Measurements from ENCODE around the gene MAZ.
A peak's percentile ranks its signal among the peaks of the same experiment; 100 is the strongest.

The MAZ gene

DNA sequence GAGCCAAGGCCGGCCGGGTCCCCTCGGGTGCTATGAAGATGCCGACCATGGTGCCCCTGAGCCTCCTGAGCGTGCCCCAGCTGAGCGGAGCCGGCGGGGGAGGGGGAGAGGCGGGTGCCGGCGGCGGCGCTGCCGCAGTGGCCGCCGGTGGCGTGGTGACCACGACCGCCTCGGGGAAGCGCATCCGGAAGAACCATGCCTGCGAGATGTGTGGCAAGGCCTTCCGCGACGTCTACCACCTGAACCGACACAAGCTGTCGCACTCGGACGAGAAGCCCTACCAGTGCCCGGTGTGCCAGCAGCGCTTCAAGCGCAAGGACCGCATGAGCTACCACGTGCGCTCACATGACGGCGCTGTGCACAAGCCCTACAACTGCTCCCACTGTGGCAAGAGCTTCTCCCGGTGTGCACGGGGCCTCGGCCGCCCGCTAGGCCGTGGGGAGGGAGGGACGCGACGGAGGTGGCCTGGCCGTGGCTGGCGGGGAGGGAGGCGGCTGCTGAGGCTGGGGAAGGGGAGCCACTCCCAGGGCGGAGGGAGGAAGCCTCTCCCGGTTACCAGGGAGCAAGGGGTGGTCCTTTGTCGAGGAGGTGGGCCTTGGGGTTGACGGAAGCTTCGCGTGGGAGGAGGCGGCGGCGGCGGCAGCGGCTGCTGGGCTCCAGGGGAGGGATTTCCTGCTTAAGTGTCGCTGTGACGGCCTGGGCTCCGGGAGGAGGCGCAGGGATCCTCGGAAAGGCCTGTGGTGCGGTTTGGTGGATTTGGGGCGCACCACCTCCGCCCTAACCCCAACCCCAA lies 1.3 kb downstream of the MAZ start:
- DNase-seq (ENCODE audit: low read depth, low spot score) = peak; percentile 86
- peak overlapping the region; percentile 91 for H3K4me3 ChIP-seq (ENCODE audit: low read length)

DNA sequence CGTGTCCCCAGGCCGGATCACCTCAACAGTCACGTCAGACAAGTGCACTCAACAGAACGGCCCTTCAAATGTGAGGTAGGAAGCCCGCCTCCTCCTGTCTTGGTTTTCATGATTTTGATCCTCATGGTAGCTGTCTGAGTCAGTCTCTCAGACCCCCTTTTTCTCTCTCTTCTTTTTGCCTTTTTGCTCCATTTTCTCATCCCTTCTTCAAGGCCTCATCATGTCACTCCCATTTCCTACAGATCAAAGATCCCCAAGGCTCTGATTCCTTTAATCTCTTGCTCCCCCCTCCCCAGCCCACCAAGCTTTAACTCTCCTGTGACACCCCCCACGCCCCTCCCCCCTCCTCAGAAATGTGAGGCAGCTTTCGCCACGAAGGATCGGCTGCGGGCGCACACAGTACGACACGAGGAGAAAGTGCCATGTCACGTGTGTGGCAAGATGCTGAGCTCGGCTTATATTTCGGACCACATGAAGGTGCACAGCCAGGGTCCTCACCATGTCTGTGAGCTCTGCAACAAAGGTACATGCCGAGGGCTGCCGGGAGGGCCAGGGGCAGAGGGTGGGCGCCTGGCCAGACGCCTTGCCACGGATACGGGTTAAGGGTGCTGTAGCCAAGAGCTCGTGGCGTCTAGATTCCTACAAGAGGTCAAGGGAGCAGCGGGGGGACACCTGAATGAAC lies 2.0 kb downstream of the MAZ start:
- H3K4me3 ChIP-seq (ENCODE audit: low read length) = peak overlapping the region; percentile 91
- no peak for DNase-seq (ENCODE audit: low read depth, low spot score)

DNA sequence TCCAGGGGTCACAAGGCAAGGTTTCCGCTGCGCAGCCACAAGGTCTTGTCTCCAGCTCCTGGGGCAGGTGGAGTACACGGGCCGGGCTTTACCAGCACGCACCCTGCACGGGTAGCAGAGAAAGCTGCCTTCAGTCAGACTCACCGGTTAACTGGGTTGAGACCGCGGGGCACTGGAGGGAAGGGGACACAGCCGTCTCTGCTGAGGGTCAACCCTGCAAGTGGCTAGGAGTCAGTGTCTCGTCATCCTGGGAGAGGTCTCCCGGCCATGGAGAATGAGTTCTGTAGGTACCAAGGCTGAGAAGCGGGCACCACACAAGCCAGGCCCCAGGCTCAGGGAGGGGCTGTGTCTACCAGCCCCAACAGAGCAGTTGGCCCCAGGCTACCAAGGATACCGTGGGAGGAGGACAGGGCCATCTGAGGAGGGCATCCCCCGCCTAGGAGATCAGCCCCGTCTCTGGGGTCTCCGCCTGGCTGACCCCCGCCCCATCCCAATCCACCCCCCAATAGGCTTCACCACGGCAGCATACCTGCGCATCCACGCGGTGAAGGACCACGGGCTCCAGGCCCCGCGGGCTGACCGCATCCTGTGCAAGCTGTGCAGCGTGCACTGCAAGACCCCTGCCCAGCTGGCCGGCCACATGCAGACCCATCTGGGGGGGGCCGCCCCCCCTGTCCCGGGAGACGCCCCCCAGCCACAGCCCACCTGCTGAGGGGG lies 2.9 kb downstream of the MAZ start:
- DNase-seq (ENCODE audit: low read depth, low spot score) = no peak
- H3K4me3 ChIP-seq (ENCODE audit: low read length) = peak overlapping the region; percentile 91

DNA sequence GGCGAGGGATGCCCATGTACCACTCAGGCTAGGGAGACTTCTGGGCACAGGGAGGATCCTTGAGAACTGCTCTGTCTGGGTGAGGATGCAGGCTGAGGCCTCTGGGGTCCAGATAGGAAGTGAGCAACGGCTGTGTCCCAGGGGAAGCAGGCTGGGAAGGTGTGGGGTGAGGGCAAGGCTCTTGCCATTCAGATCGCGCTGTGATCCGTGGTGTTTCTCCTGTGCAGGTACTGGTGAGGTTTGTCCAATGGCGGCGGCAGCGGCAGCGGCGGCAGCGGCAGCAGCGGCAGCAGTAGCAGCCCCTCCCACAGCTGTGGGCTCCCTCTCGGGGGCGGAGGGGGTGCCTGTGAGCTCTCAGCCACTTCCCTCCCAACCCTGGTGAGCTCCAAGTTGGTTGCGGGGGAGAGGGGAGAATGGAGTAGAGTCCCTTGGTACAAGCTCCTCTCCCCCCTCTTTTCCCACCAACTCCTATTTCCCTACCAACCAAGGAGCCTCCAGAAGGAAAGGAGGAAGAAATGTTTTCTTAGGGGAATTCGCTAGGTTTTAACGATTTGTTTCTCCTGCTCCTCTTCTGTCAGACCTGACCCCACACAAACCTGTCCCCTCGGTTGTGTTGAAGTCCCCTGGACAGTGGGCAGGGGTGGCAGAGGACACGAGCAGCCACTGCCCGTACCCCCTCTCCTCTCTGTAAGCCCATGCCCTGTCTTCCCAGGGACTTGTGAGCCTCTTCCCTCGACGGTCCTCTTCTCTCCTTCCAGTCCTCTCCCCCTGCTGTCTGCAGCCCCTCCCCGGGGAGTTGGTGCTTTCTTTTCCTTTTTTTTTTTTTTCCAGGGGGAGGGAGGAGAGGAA lies 3.7 kb downstream of the MAZ start:
- peak overlapping the region; percentile 91 for H3K4me3 ChIP-seq (ENCODE audit: low read length)
- peak; percentile 44 for DNase-seq (ENCODE audit: low read depth, low spot score)

DNA sequence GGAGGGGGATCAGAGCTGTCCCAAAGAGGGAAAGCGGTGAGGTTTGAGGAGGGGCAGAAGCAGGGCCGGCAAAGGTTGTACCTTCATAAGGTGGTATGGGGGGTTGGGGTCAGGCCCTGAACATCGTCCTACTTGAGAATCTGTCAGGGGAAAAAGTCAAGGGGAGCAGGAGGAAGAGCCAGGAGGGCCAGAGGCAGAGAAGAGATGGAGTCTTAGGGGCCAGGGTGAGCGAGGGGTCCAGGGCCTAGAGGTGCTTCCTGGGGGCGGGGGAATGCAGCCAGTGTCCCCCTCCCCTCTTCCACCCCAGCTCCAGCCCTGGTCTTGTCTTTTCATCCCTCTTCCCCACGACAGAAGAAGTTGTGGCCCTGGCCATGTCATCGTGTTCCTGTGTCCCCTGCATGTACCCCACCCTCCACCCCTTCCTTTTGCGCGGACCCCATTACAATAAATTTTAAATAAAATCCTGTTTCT lies 4.4 kb downstream of the MAZ start:
- peak overlapping the region; percentile 91; the same call in 1 of the 2 replicates for H3K4me3 ChIP-seq (ENCODE audit: low read length)

DNA sequence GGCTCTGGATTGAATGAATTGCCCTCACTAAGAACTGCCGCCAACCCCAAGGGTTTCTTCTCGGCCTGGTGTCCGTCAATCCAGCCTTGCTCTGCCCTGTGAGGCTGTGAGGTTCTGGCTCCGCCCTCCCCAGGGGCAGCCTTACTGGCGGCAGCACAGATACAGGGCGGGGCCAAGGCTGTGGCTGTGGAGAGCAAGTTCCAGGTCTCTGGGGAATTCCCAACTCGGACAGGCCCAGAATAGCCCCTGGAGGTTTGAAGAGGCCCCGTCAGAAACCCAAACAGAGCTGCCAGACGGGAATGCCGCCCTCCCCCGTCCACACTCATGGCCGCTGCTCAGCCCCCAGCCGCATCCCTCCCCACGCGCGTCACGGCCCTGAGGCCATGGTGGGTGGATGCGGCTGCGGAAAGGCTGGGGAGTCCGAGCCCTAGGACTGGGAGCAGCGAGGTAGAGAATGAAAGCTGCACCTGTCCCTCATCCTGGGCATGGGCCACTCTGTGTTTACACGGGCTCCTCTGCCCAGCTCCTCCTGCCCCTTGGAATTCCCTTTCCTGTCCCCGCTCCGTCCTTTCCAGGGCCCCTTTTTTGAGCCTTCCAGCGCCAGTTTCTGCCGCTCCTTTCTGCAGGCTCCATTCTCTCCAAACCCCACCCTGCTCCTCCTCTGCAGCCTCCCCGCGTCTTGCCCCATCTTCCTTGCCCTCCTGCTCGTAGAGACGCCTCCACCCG lies 5.0 kb downstream of the MAZ start:
- no peak for DNase-seq (ENCODE audit: low read depth, low spot score)
- no peak overlapping the region for H3K4me3 ChIP-seq (ENCODE audit: low read length)

More for the DNA sequence above, 4.4 kb downstream of the MAZ start:
- no peak for DNase-seq (ENCODE audit: low read depth, low spot score)

DNA sequence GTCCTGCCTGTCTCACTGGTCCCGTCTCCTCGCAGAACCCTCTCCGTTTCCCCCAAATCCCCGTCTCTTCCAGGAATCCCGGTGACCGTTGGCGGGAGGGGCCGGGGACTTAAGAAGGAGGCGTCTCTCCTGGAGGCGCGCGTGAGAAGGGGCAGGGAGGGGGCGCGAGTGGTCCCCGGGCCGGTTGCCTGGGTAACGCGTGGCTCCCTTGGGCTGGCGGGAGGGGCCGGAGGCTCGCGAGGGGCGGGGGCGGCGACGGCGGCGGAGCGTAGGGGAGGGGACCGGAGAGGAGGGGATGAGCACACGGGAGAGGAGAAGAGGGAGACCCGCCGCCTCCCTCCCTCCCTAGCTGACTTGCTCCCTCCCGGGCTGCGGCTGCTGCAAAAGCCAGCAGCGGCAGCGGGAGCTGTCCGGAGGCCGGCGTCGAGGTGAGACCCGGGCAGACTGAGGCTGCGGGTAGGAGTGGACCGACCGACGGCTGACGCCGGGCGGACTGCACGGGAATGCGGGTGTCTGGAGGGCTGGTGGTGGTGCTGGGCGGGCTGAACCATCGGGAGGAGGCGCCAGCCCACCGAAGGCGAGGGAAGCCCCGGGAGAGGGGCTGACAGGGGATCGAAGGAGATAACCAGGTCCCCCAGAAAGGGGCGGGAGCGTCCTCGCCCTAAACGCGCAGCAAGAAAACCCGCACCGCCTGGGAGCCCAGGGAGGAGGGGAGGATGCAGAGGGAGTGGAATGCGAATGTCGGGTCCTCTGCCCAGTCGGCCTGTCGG lies 5.8 kb downstream of the MAZ start, which contains the start of gene PRRT2:
Gene PRRT2, plus strand, starts transcription at position 298 of the 770 bp plus-strand sequence. CDS start 862 bp downstream, outside the sequence.
- no peak for DNase-seq (ENCODE audit: low read depth, low spot score)

DNA sequence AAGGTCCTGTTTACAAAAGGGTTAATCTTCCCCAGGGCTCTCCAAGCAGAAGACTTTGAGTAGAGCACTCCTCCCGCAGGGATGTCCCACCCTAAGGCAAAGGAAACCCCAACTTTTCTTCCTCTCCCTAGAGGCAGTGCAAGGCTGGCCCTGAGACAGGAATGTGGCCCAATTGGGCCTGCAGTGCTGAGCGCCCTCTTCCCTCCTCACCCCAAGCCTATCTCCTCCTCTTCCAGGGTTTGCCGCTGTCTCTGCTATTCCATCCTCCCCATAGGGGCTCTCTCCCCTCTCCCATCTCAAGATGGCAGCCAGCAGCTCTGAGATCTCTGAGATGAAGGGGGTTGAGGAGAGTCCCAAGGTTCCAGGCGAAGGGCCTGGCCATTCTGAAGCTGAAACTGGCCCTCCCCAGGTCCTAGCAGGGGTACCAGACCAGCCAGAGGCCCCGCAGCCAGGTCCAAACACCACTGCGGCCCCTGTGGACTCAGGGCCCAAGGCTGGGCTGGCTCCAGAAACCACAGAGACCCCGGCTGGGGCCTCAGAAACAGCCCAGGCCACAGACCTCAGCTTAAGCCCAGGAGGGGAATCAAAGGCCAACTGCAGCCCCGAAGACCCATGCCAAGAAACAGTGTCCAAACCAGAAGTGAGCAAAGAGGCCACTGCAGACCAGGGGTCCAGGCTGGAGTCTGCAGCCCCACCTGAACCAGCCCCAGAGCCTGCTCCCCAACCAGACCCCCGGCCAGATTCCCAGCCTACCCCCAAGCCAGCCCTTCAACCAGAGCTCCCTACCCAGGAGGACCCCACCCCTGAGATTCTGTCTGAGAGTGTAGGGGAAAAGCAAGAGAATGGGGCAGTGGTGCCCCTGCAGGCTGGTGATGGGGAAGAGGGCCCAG lies 6.7 kb downstream of the MAZ start:
- H3K4me3 ChIP-seq (ENCODE audit: low read length) = no peak overlapping the region
- DNase-seq (ENCODE audit: low read depth, low spot score) = no peak

More for the DNA sequence above, 5.8 kb downstream of the MAZ start, which contains the start of gene PRRT2:
- H3K4me3 ChIP-seq (ENCODE audit: low read length) = no peak within 1 kb of the TSS

DNA sequence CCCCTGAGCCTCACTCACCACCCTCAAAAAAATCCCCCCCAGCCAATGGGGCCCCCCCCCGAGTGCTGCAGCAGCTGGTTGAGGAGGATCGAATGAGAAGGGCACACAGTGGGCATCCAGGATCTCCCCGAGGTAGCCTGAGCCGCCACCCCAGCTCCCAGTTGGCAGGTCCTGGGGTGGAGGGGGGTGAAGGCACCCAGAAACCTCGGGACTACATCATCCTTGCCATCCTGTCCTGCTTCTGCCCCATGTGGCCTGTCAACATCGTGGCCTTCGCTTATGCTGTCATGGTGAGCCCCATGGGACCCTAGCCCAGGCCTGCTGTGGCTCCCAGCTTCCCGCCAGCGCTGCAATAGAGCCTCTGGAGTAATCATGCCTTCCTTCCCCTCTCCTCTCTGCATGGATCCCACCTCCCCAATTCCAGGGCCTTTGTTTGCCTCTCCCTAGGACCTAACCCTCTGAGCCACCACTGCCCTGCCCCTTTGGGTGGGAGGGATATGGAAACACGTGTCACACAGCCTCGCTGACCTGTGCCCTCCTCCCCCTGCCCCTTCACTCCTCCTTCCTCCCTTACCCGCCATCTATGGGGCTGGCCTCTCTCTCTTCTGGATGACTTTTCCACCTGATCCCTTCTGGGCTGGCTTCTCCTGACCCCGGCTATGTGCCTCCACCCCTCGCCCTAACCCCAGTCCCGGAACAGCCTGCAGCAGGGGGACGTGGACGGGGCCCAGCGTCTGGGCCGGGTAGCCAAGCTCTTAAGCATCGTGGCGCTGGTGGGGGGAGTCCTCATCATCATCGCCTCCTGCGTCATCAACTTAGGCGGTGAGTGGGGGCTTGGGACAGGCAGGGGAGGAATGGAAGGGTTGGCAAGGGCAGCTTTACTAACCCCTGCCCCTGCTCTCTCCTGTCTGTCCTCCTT lies 7.6 kb downstream of the MAZ start:
- DNase-seq (ENCODE audit: low read depth, low spot score) = no peak
- no peak overlapping the region for H3K4me3 ChIP-seq (ENCODE audit: low read length)

DNA sequence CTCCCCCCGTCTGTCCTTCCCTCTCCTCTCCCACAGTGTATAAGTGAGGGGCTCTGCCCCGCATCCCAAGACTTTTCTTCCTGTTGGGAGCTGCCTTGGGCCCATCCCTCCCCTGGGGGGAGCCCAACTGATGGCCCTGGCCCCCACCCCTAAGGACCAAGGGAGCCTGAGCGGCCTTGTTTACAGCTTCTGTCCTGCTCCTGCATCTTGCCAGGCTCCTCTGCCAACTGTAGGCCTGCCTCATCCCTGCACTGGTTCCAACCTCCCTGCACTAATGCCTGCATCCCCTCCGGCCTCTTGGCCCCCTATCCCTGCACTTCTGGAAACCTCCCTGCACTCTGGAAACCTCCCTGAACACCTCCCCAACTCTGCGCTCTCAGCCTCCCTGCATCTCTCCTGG lies 8.3 kb downstream of the MAZ start:
- DNase-seq (ENCODE audit: low read depth, low spot score) = no peak
- H3K4me3 ChIP-seq (ENCODE audit: low read length) = peak overlapping the region; percentile 86

DNA sequence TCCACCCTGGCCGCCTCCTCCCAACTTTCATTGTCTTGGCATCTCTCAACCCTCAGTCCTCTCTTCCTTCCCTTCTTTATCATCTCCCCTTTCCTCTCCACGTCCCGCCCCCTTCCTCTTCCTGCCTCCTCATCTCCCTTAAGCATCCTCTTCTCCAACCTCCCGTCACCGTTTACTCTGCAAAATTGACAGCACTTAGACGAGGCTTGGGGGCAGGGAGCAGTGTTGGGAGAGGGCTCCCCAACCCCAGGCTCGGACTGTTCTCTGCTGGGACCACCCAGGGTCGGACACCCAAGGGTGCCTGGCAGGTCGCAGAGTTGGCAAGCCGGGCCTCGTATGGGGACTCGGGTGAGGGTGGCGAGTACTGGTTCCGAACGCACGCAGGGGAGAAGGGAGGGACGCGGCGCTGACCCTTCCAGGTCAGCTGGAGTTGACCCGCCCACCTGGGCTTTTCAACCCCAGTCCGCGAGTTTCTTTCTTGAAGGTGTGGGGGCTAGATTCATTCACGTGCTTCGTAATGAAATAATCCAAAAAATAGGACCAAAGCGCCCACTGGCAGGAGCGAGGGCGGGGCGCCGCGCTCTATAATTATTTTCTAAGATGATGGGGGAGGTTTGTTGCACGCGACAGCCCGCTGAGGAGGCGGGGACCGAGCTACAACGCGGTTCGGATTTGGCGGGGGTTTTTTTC lies 8.8 kb downstream of the MAZ start:
- H3K4me3 ChIP-seq (ENCODE audit: low read length) = peak overlapping the region; percentile 86
- DNase-seq (ENCODE audit: low read depth, low spot score) = peak; percentile 45

DNA sequence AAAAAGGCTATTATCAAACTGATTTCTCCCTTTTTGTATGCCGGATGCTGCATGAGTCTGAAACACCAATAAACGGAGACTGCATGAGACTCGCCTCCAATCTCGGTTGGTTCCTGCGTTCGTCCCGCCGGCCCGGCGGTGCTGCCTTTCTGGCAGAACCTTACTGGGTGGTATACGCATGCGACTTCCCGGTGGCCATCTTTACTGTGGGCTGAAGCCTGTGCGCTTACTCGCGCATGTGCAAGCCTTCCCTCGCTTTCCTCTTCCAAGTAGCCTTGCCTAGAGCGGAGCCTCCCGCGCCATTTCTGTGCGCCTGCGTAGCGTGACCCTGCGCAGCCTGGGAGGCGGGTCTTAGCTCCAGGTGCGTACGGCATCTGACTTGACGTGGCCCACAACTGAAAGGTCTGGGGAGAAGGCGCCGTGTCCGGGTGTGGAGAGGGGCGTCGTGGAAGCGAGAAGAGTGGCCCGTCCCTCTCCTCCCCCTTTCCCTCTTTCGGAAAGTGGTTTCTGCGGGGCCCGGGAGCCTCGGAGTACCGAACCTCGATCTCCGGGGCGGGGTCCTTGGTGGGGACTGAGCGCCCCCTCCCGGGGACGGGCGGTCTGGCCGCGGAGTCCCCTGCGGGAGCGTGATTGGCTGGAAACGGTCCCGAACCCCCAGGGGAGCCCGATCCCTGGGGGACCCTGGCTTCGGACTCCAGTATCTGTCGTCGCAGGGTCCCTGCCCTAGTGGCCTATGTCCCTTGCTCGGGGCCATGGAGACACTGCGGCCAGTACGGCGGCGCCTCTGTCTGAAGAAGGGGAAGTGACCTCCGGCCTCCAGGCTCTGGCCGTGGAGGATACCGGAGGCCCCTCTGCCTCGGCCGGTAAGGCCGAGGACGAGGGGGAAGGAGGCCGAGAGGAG lies 9.7 kb downstream of the MAZ start, which contains the start of gene PAGR1:
Gene PAGR1, plus strand, starts transcription at position 360 of the 901 bp plus-strand sequence. Its CDS starts 374 bp downstream, at position 734.
- peak; percentile 100 for DNase-seq (ENCODE audit: low read depth, low spot score)
- peak within 1 kb of the TSS; percentile 86 for H3K4me3 ChIP-seq (ENCODE audit: low read length)

DNA sequence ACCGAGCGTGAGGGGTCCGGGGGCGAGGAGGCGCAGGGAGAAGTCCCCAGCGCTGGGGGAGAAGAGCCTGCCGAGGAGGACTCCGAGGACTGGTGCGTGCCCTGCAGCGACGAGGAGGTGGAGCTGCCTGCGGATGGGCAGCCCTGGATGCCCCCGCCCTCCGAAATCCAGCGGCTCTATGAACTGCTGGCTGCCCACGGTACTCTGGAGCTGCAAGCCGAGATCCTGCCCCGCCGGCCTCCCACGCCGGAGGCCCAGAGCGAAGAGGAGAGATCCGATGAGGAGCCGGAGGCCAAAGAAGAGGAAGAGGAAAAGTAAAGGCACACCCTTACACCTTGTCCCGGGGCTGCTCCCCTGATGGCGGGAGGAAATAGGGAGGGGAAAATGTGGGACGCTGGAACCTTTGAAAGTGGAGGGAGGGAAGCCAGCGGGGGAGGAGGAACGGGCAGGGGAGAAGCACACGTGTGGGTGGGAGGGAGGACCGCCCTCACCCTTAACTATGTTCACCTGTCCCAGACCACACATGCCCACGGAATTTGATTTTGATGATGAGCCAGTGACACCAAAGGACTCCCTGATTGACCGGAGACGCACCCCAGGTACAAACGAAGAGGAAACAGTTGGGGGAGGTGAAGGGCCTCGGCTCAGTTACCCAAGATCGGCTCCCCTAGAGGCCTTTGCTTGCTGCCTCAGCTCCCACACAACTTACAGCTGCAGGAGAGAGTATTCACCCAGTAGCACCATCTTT lies 10.5 kb downstream of the MAZ start:
- H3K4me3 ChIP-seq (ENCODE audit: low read length) = peak overlapping the region; percentile 86
- DNase-seq (ENCODE audit: low read depth, low spot score) = peak; percentile 55
